ENCODE measurements around the gene IWS1.
"Not testable (repeated sequence)": the region's sequence is repeated elsewhere in the genome, so short reads cannot be mapped to it uniquely, and the experiment has no call there.

IWS1 gene

DNA sequence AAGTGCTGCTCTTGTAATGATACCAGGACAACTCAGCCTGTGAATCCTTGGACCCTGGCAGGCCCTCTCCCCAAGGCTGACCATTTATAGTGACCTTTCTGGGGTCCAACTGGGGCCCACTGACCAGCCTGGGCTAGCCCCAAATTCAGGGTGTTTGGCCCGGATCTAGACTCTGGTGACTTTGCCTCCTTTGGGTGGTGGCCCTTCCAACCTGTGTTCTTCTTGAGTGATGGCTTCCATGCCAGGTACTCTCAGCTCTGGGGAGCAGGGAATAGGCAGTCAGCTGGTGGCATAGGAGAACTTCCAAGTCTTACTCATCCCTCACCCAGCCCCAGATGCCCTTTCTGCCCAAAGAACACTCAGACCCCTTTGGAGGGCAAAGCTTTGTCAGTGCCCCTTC is 19.5 kb upstream of the IWS1 start:
- Histone ChIP-seq H3K4me3 (replicated peaks; ENCODE audit: low read depth, low read length) (no peak overlapping the region), H3K36me3 (ENCODE audit: control insufficient read depth, insufficient read depth, low read length) (no peaks in the 10 kb centered on the region), H3K27me3 (replicated peaks; ENCODE audit: control insufficient read depth, insufficient read depth, low read length) (no peaks in the 10 kb centered on the region; the same call in none of the 2 replicates)
- TF ChIP-seq, protein P1, sequence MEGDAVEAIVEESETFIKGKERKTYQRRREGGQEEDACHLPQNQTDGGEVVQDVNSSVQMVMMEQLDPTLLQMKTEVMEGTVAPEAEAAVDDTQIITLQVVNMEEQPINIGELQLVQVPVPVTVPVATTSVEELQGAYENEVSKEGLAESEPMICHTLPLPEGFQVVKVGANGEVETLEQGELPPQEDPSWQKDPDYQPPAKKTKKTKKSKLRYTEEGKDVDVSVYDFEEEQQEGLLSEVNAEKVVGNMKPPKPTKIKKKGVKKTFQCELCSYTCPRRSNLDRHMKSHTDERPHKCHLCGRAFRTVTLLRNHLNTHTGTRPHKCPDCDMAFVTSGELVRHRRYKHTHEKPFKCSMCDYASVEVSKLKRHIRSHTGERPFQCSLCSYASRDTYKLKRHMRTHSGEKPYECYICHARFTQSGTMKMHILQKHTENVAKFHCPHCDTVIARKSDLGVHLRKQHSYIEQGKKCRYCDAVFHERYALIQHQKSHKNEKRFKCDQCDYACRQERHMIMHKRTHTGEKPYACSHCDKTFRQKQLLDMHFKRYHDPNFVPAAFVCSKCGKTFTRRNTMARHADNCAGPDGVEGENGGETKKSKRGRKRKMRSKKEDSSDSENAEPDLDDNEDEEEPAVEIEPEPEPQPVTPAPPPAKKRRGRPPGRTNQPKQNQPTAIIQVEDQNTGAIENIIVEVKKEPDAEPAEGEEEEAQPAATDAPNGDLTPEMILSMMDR (IDR thresholded peaks at IDR 0.05; ENCODE audit: insufficient read depth, low read length, poor library complexity, severe bottlenecking) = no peak
- no peak for DNase-seq (ENCODE audit: extremely low read depth, insufficient read length)

DNA sequence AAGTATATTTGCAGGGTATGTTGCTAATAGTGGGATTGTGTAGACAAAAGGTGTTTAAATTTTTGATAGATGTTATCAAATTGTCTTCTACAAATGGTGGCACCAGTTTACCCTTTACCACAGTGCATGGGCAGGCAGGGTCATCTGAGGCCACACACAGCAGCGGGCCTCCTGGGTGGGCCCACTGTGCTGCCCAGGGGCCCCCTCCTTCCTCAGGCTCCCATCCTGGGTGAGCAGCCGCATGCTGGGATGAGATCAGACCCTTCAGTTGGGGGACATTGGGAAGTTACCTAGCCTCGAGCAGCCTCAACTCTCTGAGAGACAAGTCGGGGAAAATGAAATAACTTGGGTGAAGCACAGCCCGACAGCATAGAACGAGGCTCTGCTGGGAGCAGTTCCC is 18.9 kb upstream of the IWS1 start:
- Histone ChIP-seq H3K4me3 (replicated peaks; ENCODE audit: low read depth, low read length) (no peak overlapping the region), H3K27me3 (replicated peaks; ENCODE audit: control insufficient read depth, insufficient read depth, low read length) (no peaks in the 10 kb centered on the region; the same call in none of the 2 replicates), H3K36me3 (ENCODE audit: control insufficient read depth, insufficient read depth, low read length) (no peaks in the 10 kb centered on the region)
- DNase-seq (ENCODE audit: extremely low read depth, insufficient read length) = no peak
- TF ChIP-seq, protein P1 (IDR thresholded peaks at IDR 0.05; ENCODE audit: insufficient read depth, low read length, poor library complexity, severe bottlenecking) = no peak

DNA sequence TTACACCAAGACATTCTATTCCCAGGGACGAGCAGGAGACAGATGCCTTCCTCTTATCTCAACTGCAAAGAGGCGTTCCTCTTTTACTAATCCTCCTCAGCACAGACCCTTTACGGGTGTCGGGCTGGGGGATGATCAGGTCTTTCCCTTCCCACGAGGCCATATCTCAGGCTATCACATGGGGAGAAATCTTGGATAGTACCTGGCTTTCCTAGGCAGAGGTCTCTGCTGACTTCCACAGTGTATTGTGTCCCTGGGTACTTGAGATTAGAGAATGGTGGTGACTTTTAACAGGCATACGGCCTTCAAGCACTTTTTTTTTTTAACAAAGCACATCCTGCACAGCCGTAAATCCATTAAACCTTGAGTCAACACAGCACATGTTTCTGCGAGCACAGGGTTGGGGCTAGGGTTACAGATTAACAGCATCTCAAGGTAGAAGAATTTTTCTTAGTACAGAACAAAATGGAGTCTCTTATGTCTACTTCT is 16.8 kb upstream of the IWS1 start:
- DNase-seq (ENCODE audit: extremely low read depth, insufficient read length); H3K27me3 ChIP-seq (replicated peaks; ENCODE audit: control insufficient read depth, insufficient read depth, low read length); H3K4me3 ChIP-seq (replicated peaks; ENCODE audit: low read depth, low read length); H3K36me3 ChIP-seq (ENCODE audit: control insufficient read depth, insufficient read depth, low read length): not testable (repeated sequence)

DNA sequence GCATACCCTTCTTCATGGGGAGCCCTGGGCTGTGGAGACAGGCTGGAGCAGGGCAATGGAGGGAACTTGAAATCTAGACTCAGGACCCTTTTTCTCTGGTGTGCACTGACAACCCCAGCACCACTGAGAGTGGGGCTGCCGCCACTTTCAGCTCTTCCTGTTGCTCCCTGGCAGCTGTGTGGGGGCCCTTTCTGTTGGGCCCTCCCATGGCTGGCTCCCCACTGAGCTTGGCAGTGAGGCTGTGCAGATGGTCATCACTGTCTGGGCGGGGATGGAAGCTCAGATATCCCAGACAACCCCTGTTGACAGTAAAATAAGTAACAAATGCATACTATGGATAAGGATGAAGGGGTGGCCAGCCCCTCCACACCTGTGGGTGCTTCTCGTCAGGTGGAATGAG is 15.9 kb upstream of the IWS1 start:
- no peaks in the 10 kb centered on the region for H3K36me3 ChIP-seq (ENCODE audit: control insufficient read depth, insufficient read depth, low read length)
- TF ChIP-seq, protein P1 (IDR thresholded peaks at IDR 0.05; ENCODE audit: insufficient read depth, low read length, poor library complexity, severe bottlenecking) = no peak
- no peaks in the 10 kb centered on the region; the same call in none of the 2 replicates for H3K27me3 ChIP-seq (replicated peaks; ENCODE audit: control insufficient read depth, insufficient read depth, low read length)
- H3K4me3 ChIP-seq (replicated peaks; ENCODE audit: low read depth, low read length) = no peak overlapping the region
- no peak for DNase-seq (ENCODE audit: extremely low read depth, insufficient read length)

DNA sequence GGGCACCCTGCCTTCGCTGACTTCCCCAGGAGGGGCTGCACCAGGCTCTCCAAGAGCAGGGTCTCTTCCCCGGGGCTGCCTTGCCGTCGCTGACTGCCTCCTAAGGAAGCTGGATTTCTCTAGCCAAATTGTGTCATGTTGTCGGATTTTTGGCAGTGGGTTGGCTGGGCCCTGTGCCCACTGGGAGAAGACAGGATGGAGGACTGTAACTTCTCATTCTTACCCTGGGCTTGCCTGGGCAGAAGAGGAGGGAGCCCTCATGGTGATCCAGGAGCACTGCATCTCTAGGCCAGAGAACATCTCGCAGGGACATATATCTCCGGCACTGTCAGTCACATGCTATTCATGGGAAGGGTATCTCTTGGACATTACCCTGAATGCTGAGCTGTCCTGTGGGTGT is 15.5 kb upstream of the IWS1 start:
- DNase-seq (ENCODE audit: extremely low read depth, insufficient read length) = no peak

DNA sequence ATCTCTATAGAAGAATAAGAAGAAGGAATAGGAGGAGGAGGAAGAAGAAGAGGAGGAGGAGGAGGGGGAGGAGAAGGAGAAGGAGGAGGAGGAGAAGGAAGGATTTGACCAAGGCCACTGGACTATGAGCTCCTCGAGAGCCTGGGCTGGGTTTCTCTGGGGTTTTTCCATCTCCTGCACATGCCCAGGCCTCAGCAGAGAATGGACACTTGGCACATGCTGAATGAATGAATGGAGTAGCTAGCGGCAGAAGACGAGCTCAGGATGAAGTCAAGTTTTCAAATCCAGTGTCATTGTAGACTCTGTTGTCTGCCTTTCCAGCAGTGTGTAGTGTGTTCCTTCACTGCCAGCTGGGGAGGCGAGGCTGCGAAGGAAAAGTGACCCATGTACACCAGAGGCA is 11.4 kb upstream of the IWS1 start:
- TF ChIP-seq, protein P1 (IDR thresholded peaks at IDR 0.05; ENCODE audit: insufficient read depth, low read length, poor library complexity, severe bottlenecking) = no peak
- Histone ChIP-seq H3K27me3 (replicated peaks; ENCODE audit: control insufficient read depth, insufficient read depth, low read length) (no peaks in the 10 kb centered on the region; the same call in 1 of the 2 replicates), H3K36me3 (ENCODE audit: control insufficient read depth, insufficient read depth, low read length) (no peaks in the 10 kb centered on the region), H3K4me3 (replicated peaks; ENCODE audit: low read depth, low read length) (no peak overlapping the region)
- DNase-seq (ENCODE audit: extremely low read depth, insufficient read length) = no peak

More for the DNA sequence above, 15.5 kb upstream of the IWS1 start:
- H3K4me3 ChIP-seq (replicated peaks; ENCODE audit: low read depth, low read length) = no peak overlapping the region
- TF ChIP-seq, protein P1 (IDR thresholded peaks at IDR 0.05; ENCODE audit: insufficient read depth, low read length, poor library complexity, severe bottlenecking) = no peak
- H3K36me3 ChIP-seq (ENCODE audit: control insufficient read depth, insufficient read depth, low read length) = no peaks in the 10 kb centered on the region
- H3K27me3 ChIP-seq (replicated peaks; ENCODE audit: control insufficient read depth, insufficient read depth, low read length) = no peaks in the 10 kb centered on the region; the same call in none of the 2 replicates

Measured in GM06990 (cell line).